SH-SY5Y (cell line): ENCODE data around the gene L1TD1.

ENCODE experiments used
- GATA2 ChIP-seq: IDR thresholded peaks from 2 replicates; pipeline ENCODE4 v1.6.1; 2011; ENCODE audit warnings: mild to moderate bottlenecking, low read depth, low read length
- GATA3 ChIP-seq: IDR thresholded peaks from 2 replicates; pipeline ENCODE4 v1.6.1; 2011; ENCODE audit warnings: low read depth, mild to moderate bottlenecking, low read length, moderate library complexity

- TF ChIP-seq GATA3: no peak
- no peak for TF ChIP-seq GATA2
Observed at GRCh38 chr1:62177621-62178020, 17.0 kb upstream of the L1TD1 start.
